Thymus (tissue), 11 donors: ENCODE measurements around the gene PVALEF. TPM values are rescaled to one million over a fixed set of nuclear protein-coding genes. Genes with fewer than 3 reads are reported as not detected.

Experiments used
- DNase-seq, 9 donors: peaks; one replicate each; pipeline ENCODE4 v3.0.0-alpha.2; 2013; ENCODE audit warnings: low spot score in 9 of 9, low read depth in 6 of 9, missing footprints in 1 of 9
- H3K27ac ChIP-seq, 2 donors: one replicate each; pipeline ENCODE4 v1.5.1; 2013; ENCODE audit warnings: control low read depth in 1 of 2, low read depth in 1 of 2, low read length in 1 of 2, mild to moderate bottlenecking in 1 of 2, moderate library complexity in 1 of 2
- H3K27me3 ChIP-seq, 2 donors: one replicate each; pipeline ENCODE4 v1.5.1; 2013; ENCODE audit warnings: low read length in 1 of 2; ENCODE audit not compliant: control insufficient read depth in 2 of 2, insufficient read depth in 1 of 2
- H3K36me3 ChIP-seq, 2 donors: one replicate each; pipeline ENCODE4 v1.5.1; 2013; ENCODE audit warnings: low read length in 1 of 2, mild to moderate bottlenecking in 1 of 2, moderate library complexity in 1 of 2; ENCODE audit not compliant: control insufficient read depth in 2 of 2, insufficient read depth in 2 of 2
- H3K4me1 ChIP-seq, 2 donors: one replicate each; pipeline ENCODE4 v1.5.1; 2013; ENCODE audit warnings: low read length in 2 of 2; ENCODE audit not compliant: control insufficient read depth in 2 of 2, insufficient read depth in 2 of 2
- H3K4me3 ChIP-seq, 2 donors: one replicate each; pipeline ENCODE4 v1.5.1; 2013; ENCODE audit warnings: low read length in 2 of 2, control low read depth in 1 of 2, mild to moderate bottlenecking in 1 of 2
- H3K9me3 ChIP-seq, 2 donors: one replicate each; pipeline ENCODE4 v1.5.1; 2013; ENCODE audit warnings: low read length in 1 of 2, mild to moderate bottlenecking in 1 of 2; ENCODE audit not compliant: control insufficient read depth in 2 of 2, insufficient read depth in 1 of 2
- WGBS: extraction: QIAGEN DNeasy Blood & Tissue Kit; methylation state at CpG from one replicate; pipeline ENCODE4 v1.1.7; 2013; 5-methylcytosine and 5-hydroxymethylcytosine counted together
- polyA plus RNA-seq: library from polyadenylated mRNA; stranded (reverse); fragments of 200-250 nt; gene quantifications from one replicate; pipeline ENCODE4 v1.2.3, GENCODE V29; 2013
- total RNA-seq: library from RNA; stranded (reverse); fragments of 120-200 nt; gene quantifications from one replicate; pipeline ENCODE4 v1.2.4, GENCODE V29; 2013
- donor health status: healthy.

PVALEF gene
- total and polyA plus RNA-seq, 2 donors, result 0.02 TPM; not detected in 1

GRCh38 chr17:81200201-81200600 is 34.9 kb downstream of the PVALEF start:
- no peak overlapping the region for H3K27ac ChIP-seq
- DNase-seq, result no peak
- peaks cover 37 to 62% of the 10 kb centered on the region in 2 donors for H3K36me3 ChIP-seq
- H3K4me3 ChIP-seq, result no peak overlapping the region
- H3K27me3 ChIP-seq, result no peaks in the 10 kb centered on the region
- no peaks in the 10 kb centered on the region for H3K4me1 ChIP-seq
- H3K9me3 ChIP-seq, result peaks cover 0 to 9% of the 10 kb centered on the region in 2 donors
- WGBS, result 96% methylated on average over 18 of the region's 18 CpGs

GRCh38 chr17:81200695-81201580 is 35.6 kb downstream of the PVALEF start:
- H3K27me3 ChIP-seq, result no peaks in the 10 kb centered on the region
- H3K36me3 ChIP-seq, result peaks cover 33 to 54% of the 10 kb centered on the region in 2 donors
- DNase-seq, result peak in 2 of 9 donors; percentile 32 to 40
- H3K4me3 ChIP-seq, result no peak overlapping the region
- no peaks in the 10 kb centered on the region for H3K4me1 ChIP-seq
- WGBS, result 89% methylated on average over 27 of the region's 27 CpGs
- peaks cover 0 to 9% of the 10 kb centered on the region in 2 donors for H3K9me3 ChIP-seq
- no peak overlapping the region for H3K27ac ChIP-seq

- 98% methylated on average over 10 of the region's 10 CpGs for WGBS
- no peaks in the 10 kb centered on the region for H3K27me3 ChIP-seq
- DNase-seq, result no peak
These were observed 37.0 kb downstream of the PVALEF start for GRCh38 chr17:81202318-81202717.

GRCh38 chr17:81203136-81203535 is 37.8 kb downstream of the PVALEF start:
- H3K4me1 ChIP-seq, result no peaks in the 10 kb centered on the region
- 96% methylated on average over 20 of the region's 20 CpGs for WGBS
- H3K4me3 ChIP-seq, result no peak overlapping the region
- peaks cover 32 to 48% of the 10 kb centered on the region in 2 donors for H3K36me3 ChIP-seq
- H3K9me3 ChIP-seq, result peaks cover 0 to 9% of the 10 kb centered on the region in 2 donors
- DNase-seq, result no peak
- no peaks in the 10 kb centered on the region for H3K27me3 ChIP-seq
- H3K27ac ChIP-seq, result no peak overlapping the region

More at GRCh38 chr17:81202318-81202717, 37.0 kb downstream of the PVALEF start:
- no peaks in the 10 kb centered on the region for H3K4me1 ChIP-seq
- H3K36me3 ChIP-seq, result peaks cover 35 to 51% of the 10 kb centered on the region in 2 donors
- H3K4me3 ChIP-seq, result no peak overlapping the region
- H3K9me3 ChIP-seq, result peaks cover 0 to 9% of the 10 kb centered on the region in 2 donors
- H3K27ac ChIP-seq, result no peak overlapping the region

- peaks cover 25 to 40% of the 10 kb centered on the region in 2 donors for H3K36me3 ChIP-seq
- peaks cover 0 to 9% of the 10 kb centered on the region in 2 donors for H3K9me3 ChIP-seq
- H3K27me3 ChIP-seq, result no peaks in the 10 kb centered on the region
- H3K27ac ChIP-seq, result no peak overlapping the region
- no peaks in the 10 kb centered on the region for H3K4me1 ChIP-seq
- DNase-seq, result no peak
- H3K4me3 ChIP-seq, result no peak overlapping the region
- WGBS, result 91% methylated on average over 10 of the region's 10 CpGs
These were observed 39.3 kb downstream of the PVALEF start for GRCh38 chr17:81204578-81204977.

- no peak overlapping the region for H3K27ac ChIP-seq
- H3K9me3 ChIP-seq, result peaks cover 0 to 9% of the 10 kb centered on the region in 2 donors
- 95% methylated on average over 4 of the region's 4 CpGs for WGBS
- H3K4me1 ChIP-seq, result no peaks in the 10 kb centered on the region
- H3K27me3 ChIP-seq, result no peaks in the 10 kb centered on the region
- no peak for DNase-seq
- H3K36me3 ChIP-seq, result peaks cover 18 to 35% of the 10 kb centered on the region in 2 donors
- H3K4me3 ChIP-seq, result no peak overlapping the region
These were observed 40.9 kb downstream of the PVALEF start for GRCh38 chr17:81206166-81206565.

GRCh38 chr17:81206657-81207056 is 41.4 kb downstream of the PVALEF start:
- peaks cover 16 to 35% of the 10 kb centered on the region in 2 donors for H3K36me3 ChIP-seq
- no peaks in the 10 kb centered on the region for H3K4me1 ChIP-seq
- no peaks in the 10 kb centered on the region for H3K27me3 ChIP-seq
- DNase-seq, result no peak
- WGBS, result 97% methylated on average over 12 of the region's 12 CpGs
- peaks cover 0 to 9% of the 10 kb centered on the region in 2 donors for H3K9me3 ChIP-seq
- no peak overlapping the region for H3K27ac ChIP-seq
- H3K4me3 ChIP-seq, result no peak overlapping the region

GRCh38 chr17:81207610-81208581 is 42.6 kb downstream of the PVALEF start:
- H3K4me1 ChIP-seq, result no peaks in the 10 kb centered on the region
- peaks cover 16 to 29% of the 10 kb centered on the region in 2 donors for H3K36me3 ChIP-seq
- H3K4me3 ChIP-seq, result no peak overlapping the region
- DNase-seq, result peak in 1 of 9 donors; percentile 20
- H3K27me3 ChIP-seq, result no peaks in the 10 kb centered on the region
- no peak overlapping the region for H3K27ac ChIP-seq
- peaks cover 0 to 9% of the 10 kb centered on the region in 2 donors for H3K9me3 ChIP-seq
- 76% methylated on average over 21 of the region's 21 CpGs for WGBS
